Measurements from ENCODE around the gene XYLT1. TPM values are rescaled to one million over a fixed set of nuclear protein-coding genes. Genes with fewer than 3 reads are reported as not detected.

Gene XYLT1
- total RNA-seq, 2 donors from 2014 or later: 15.0 to 18.3 TPM

DNA sequence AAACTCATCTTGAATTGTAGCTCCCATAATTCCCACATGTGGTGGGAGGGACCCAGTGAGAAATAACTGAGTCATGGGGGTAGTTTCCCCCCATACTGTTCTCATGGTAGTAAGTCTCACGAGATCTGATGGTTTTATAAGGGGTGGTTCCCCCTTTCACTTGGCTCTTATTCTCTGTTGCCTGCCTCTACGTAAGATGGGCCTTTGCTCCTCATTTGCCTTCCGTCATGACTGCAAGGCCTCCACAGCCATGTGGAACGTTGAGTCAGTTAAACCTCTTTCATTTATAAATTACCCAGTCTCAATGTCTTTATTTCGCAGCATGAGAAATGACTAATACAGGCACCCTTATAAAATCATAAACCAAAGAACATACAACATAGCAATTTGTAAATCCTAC, 79.0 kb downstream of the XYLT1 start:
- no peaks in the 10 kb centered on the region for H3K27me3 ChIP-seq
- no peak for DNase-seq
- no peak overlapping the region for H3K9ac ChIP-seq (ENCODE audit: low read depth in 2 of 2, low read length in 2 of 2)
- no peak overlapping the region for H3K4me3 ChIP-seq
- no peaks in the 10 kb centered on the region for H3K36me3 ChIP-seq
- TF ChIP-seq, protein P1, sequence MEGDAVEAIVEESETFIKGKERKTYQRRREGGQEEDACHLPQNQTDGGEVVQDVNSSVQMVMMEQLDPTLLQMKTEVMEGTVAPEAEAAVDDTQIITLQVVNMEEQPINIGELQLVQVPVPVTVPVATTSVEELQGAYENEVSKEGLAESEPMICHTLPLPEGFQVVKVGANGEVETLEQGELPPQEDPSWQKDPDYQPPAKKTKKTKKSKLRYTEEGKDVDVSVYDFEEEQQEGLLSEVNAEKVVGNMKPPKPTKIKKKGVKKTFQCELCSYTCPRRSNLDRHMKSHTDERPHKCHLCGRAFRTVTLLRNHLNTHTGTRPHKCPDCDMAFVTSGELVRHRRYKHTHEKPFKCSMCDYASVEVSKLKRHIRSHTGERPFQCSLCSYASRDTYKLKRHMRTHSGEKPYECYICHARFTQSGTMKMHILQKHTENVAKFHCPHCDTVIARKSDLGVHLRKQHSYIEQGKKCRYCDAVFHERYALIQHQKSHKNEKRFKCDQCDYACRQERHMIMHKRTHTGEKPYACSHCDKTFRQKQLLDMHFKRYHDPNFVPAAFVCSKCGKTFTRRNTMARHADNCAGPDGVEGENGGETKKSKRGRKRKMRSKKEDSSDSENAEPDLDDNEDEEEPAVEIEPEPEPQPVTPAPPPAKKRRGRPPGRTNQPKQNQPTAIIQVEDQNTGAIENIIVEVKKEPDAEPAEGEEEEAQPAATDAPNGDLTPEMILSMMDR (IDR thresholded peaks at IDR 0.05): no peak
- no peaks in the 10 kb centered on the region for H3K9me3 ChIP-seq
- intact Hi-C loops (cut with DNase I): no loop called here
- no peaks in the 10 kb centered on the region for H3K4me1 ChIP-seq
- peak overlapping the region; percentile 6 for H3K27ac ChIP-seq

DNA sequence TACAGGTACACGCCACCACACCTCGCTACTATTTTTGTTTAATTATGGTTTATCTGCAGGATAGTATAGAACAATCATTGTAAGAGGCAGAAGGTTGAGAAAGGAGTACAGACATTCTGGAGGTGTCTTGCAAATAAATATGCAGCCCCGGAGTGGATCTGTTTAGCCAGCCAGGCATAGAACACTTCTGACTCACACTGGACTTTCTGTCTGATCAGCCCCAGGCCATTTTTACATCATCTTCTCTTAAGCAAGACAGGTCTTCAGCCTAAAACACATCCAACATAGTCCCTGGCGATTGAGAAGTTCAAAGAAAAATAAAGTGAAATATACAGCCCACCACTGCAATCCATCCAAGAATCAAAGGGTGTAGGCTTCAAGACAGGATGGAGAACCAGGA, 81.4 kb downstream of the XYLT1 start:
- Histone ChIP-seq H3K9me3 (no peaks in the 10 kb centered on the region), H3K4me3 (no peak overlapping the region), H3K27me3 (no peaks in the 10 kb centered on the region), H3K4me1 (no peaks in the 10 kb centered on the region), H3K36me3 (no peaks in the 10 kb centered on the region), H3K27ac (no peak overlapping the region), H3K9ac (ENCODE audit: low read depth in 2 of 2, low read length in 2 of 2) (no peak overlapping the region)
- DNase-seq: no peak
- TF ChIP-seq, protein P1 (IDR thresholded peaks at IDR 0.05): no peak
- intact Hi-C loops (cut with DNase I): no loop called here

GRCh38 chr16:17387256-17387655, 83.5 kb downstream of the XYLT1 start:
- Histone ChIP-seq H3K27ac (no peak overlapping the region), H3K4me3 (no peak overlapping the region), H3K9ac (ENCODE audit: low read depth in 2 of 2, low read length in 2 of 2) (no peak overlapping the region), H3K36me3 (no peaks in the 10 kb centered on the region), H3K9me3 (no peaks in the 10 kb centered on the region), H3K4me1 (no peaks in the 10 kb centered on the region), H3K27me3 (no peaks in the 10 kb centered on the region)
- DNase-seq: no peak
- intact Hi-C loops (cut with DNase I): no loop called here
- TF ChIP-seq, protein P1 (IDR thresholded peaks at IDR 0.05): no peak

GRCh38 chr16:17386229-17386628, 84.5 kb downstream of the XYLT1 start:
- H3K27me3 ChIP-seq: no peaks in the 10 kb centered on the region
- no peaks in the 10 kb centered on the region for H3K36me3 ChIP-seq
- H3K4me3 ChIP-seq: no peak overlapping the region
- DNase-seq: no peak
- no peak overlapping the region for H3K27ac ChIP-seq
- no peaks in the 10 kb centered on the region for H3K4me1 ChIP-seq
- H3K9me3 ChIP-seq: no peaks in the 10 kb centered on the region
- TF ChIP-seq, protein P1 (IDR thresholded peaks at IDR 0.05): no peak
- intact Hi-C loops (cut with DNase I): no loop called here
- H3K9ac ChIP-seq (ENCODE audit: low read depth in 2 of 2, low read length in 2 of 2): no peak overlapping the region

DNA sequence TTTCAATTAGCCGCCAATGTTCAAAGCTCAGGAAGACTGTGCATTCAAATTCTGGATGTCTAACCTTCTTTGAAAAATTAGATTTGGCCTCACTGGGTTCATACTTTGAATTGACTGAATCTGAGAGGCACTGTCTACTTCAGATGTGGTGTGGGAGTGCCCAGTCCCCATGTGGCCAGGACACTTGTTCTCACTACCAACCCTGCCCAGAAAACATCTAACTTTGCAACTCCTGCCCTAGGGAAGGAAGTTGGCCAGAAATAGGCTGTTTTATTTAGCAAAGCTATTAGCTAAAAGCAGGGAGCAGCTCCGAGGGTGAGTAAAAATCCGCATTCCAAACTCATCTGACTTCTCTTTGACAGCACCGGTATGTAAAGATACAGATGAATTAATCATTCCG, 86.3 kb downstream of the XYLT1 start:
- Histone ChIP-seq H3K9me3 (no peaks in the 10 kb centered on the region), H3K27me3 (no peaks in the 10 kb centered on the region), H3K9ac (ENCODE audit: low read depth in 2 of 2, low read length in 2 of 2) (no peak overlapping the region), H3K4me1 (no peaks in the 10 kb centered on the region), H3K36me3 (no peaks in the 10 kb centered on the region), H3K4me3 (no peak overlapping the region), H3K27ac (no peak overlapping the region)
- no peak for DNase-seq
- TF ChIP-seq, protein P1 (IDR thresholded peaks at IDR 0.05): no peak
- intact Hi-C loops (cut with DNase I): no loop called here
